Ishikawa (cell line): ENCODE measurements around the gene TANGO6.

Experiments used
- REST ChIP-seq: IDR thresholded peaks from 2 replicates; pipeline ENCODE4 v1.6.1; 2012; ENCODE audit warnings: low read depth, mild to moderate bottlenecking
- TF ChIP-seq, protein P1 (sequence below): IDR thresholded peaks from 2 replicates; pipeline ENCODE4 v1.6.1; 2012

DNA sequence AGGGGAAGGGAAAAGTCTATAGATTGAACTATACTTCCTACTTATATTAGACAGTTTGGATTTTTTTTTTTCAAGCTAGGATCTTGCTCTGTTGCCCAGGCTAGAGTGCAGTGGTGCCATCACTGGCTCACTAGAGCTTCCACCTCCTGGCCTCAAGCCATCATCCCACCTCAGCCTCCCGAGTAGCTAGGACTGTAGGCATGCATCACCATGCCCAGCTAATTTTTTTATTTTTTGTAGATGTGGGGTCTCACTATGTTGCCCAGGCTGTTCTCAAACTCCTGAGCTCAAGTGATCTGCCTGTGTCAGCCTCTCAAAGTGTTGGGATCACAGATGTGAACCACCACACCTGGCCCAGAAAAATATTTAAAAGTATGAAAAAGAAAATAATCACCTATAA lies 141.1 kb downstream of the TANGO6 start:
- TF ChIP-seq REST: no peak
- TF ChIP-seq, protein P1, sequence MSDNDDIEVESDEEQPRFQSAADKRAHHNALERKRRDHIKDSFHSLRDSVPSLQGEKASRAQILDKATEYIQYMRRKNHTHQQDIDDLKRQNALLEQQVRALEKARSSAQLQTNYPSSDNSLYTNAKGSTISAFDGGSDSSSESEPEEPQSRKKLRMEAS: no peak
